ENCODE results near the gene DIPK1B. TPM values are rescaled to one million over a fixed set of nuclear protein-coding genes. Genes with fewer than 3 reads are reported as not detected.
"Not testable (repeated sequence)": the region's sequence is repeated elsewhere in the genome, so short reads cannot be mapped to it uniquely, and the experiment has no call there.

Gene DIPK1B
- total RNA-seq, 4 donors from 2014 or later: 7.1 to 13.5 (median 9.5) TPM

DNA sequence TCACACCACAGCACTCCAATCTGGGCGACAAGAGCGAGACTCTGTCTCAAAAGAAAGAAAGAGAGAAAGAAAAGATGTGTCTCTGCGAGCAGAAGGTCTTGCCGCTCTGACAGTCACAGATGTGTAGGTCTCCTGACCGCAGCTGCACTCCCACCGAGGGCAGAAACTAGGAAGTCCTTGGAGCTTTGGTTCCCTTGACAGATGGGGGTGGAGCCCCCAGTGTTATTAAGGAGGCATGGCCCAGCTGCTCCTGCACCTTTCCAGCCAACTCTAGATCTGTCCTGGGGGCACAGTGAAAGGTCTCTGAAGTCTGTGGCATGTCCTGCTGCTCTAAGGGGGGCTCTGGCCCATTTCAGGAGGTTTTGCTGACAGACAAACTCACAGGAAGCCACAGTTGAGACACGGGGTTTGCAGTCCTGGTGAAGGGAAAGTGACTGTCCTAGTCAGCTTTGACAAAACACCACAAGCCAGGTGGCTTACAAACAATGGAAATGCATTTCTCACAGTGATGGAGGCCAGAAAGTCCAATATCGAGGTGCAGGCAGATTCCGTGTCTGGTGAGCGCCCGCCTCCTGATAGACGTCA lies 9.0 kb upstream of the DIPK1B start:
- WGBS, 2 donors: 81 to 87% methylated on average over 12 of the region's 12 CpGs

DNA sequence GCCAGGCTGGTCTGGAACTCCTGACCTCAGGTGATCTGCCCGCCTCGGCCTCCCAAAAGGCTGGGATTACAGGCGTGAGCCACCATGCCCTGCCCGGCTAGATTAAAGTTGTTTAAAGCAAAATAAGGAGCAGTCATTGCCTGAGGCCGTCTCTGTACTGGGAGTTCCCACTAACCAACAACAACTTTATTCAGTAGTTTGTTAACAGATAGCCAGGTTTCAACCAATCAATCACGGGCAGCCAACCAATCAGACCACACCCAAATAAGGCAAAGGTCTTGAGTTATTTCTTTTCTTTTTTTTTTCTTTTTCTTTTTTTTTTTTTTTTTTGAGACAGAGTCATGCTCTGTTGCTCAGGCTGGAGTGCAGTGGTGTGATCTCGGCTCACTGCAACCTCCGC lies 7.6 kb upstream of the DIPK1B start:
- DNase-seq (ENCODE audit: low spot score in 2 of 2); intact Hi-C loops (cut with DNase I; ENCODE audit: low total_unique reads); H3K4me3 ChIP-seq (ENCODE audit: low read depth, poor library complexity, severe bottlenecking): not testable (repeated sequence)
- WGBS, 2 donors: 65 to 76% methylated on average over 8 of the region's 8 CpGs

More for the DNA sequence above, 9.0 kb upstream of the DIPK1B start:
- intact Hi-C loops (cut with DNase I; ENCODE audit: low total_unique reads): no loop called here
- H3K4me3 ChIP-seq (ENCODE audit: low read depth, poor library complexity, severe bottlenecking): no peak overlapping the region
- TF ChIP-seq, protein P1, sequence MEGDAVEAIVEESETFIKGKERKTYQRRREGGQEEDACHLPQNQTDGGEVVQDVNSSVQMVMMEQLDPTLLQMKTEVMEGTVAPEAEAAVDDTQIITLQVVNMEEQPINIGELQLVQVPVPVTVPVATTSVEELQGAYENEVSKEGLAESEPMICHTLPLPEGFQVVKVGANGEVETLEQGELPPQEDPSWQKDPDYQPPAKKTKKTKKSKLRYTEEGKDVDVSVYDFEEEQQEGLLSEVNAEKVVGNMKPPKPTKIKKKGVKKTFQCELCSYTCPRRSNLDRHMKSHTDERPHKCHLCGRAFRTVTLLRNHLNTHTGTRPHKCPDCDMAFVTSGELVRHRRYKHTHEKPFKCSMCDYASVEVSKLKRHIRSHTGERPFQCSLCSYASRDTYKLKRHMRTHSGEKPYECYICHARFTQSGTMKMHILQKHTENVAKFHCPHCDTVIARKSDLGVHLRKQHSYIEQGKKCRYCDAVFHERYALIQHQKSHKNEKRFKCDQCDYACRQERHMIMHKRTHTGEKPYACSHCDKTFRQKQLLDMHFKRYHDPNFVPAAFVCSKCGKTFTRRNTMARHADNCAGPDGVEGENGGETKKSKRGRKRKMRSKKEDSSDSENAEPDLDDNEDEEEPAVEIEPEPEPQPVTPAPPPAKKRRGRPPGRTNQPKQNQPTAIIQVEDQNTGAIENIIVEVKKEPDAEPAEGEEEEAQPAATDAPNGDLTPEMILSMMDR (IDR thresholded peaks at IDR 0.05): no peak
- no peak for TF ChIP-seq POLR2A (IDR thresholded peaks at IDR 0.05)
- DNase-seq (ENCODE audit: low spot score in 2 of 2): no peak

DNA sequence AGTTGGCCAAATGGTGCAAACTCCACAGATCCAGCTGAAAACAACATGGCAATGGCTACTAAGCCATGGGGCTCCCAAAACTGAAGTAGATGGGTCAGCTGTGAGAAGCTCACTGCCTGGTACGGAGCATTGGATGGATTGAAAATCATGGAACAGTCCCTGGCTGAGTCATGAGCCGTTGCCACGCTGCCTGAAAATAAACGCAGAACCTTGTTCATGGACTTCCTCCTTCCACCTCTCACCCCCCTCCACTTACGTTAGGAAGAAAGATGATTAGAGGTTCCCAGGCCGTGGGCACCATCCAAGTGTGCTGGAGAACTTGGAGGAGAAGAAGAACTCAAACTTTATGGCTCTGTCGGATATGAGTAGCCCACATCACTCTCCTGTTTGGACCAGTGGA lies 6.8 kb upstream of the DIPK1B start:
- 65 to 70% methylated on average over 7 of the region's 7 CpGs for WGBS, 2 donors
- TF ChIP-seq, protein P1 (IDR thresholded peaks at IDR 0.05): no peak
- TF ChIP-seq POLR2A (IDR thresholded peaks at IDR 0.05): no peak
- no peak for DNase-seq (ENCODE audit: low spot score in 2 of 2)
- no peak overlapping the region for H3K4me3 ChIP-seq (ENCODE audit: low read depth, poor library complexity, severe bottlenecking)
- intact Hi-C loops (cut with DNase I; ENCODE audit: low total_unique reads): no loop called here

DNA sequence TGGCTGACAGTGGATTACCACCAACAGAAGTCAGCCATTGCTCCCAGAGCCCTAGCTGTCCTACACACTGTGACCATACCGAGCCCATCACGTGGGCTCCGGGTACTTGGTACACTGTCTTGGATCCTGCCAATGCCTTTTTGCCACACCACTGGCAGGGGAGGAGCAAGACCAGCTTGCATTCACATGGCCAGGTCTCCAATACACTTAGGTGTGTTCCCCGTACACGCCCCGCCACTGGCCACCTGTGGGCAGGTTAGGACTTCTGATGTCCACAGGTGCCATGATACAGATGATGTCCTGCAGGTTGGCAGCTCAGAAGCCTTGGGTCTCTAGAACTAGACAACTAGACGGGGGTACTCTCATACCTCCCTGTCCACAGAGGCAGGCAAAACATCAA lies 5.4 kb upstream of the DIPK1B start:
- intact Hi-C loops (cut with DNase I; ENCODE audit: low total_unique reads): no loop called here
- WGBS, 2 donors: 90 to 93% methylated on average over 7 of the region's 7 CpGs
- no peak for DNase-seq (ENCODE audit: low spot score in 2 of 2)
- no peak for TF ChIP-seq POLR2A (IDR thresholded peaks at IDR 0.05)
- TF ChIP-seq, protein P1 (IDR thresholded peaks at IDR 0.05): no peak
- H3K4me3 ChIP-seq (ENCODE audit: low read depth, poor library complexity, severe bottlenecking): no peak overlapping the region

DNA sequence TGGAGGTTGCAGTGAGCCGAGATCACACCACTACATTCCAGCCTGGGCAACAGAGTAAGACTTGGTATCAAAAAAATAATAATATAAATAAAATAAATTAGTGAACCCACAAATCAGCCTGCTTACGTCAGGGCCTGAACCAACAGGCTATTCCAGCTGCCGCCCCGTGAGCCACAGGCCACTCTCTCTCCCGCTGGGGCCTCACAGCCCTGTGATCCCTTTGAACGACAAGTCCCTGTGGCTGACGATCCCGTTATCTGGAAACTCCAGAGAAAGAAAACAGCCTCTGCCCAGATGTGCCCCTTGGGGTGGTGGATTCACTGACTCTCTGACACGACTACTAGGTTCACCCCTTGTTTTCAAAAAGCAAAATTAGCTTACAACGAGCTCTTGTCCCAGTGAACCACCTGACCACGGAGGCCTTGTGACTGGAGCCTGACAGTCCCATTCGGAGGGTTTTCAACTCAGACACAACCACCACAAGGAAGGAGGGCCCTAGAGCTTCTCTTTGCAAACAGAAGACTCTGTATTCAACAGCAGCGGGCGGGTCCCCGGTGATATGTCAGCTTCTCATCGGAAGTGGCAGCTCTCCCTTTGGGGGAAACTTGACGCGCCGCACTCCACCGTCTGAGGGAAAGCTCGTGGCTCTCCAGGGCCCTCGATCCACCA lies 4.4 kb upstream of the DIPK1B start:
- TF ChIP-seq, protein P1 (IDR thresholded peaks at IDR 0.05): no peak
- TF ChIP-seq POLR2A (IDR thresholded peaks at IDR 0.05): no peak
- H3K4me3 ChIP-seq (ENCODE audit: low read depth, poor library complexity, severe bottlenecking): no peak overlapping the region
- intact Hi-C loops (cut with DNase I; ENCODE audit: low total_unique reads): no loop called here
- WGBS, 2 donors: 76 to 77% methylated on average over 22 of the region's 22 CpGs
- no peak for DNase-seq (ENCODE audit: low spot score in 2 of 2)

DNA sequence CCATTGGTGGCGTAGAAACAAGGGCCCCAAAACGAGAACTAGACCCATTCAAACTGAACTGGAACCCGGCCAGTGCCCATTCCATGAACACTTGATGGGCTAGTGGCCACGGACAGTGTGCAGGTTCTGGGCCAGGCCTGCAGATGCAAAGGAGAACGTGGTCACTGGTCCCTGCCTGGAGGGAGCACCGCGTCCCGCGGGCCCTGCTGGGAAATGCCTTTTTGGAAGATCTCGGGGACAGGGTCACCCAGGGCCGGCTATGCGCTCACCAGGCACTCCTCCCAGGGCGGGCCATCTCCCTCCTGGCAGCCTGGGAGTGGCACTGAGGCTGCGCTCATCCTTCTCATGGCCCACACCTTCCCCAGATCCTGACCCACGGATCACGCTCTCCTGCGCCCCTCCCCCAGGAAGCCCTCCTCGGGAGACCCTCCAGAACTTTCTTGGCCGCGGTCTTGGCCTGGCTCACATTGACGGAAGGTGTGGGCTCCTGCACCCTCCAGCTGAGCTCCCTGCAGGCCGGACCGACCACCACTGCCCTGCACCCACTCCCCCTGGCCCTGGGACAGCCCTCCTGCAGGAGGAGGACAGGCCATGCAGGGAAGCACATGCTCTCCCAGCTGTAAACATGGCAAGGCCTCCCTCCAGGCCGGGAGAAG lies 2.8 kb upstream of the DIPK1B start:
- no peak overlapping the region for H3K4me3 ChIP-seq (ENCODE audit: low read depth, poor library complexity, severe bottlenecking)
- DNase-seq (ENCODE audit: low spot score in 2 of 2): no peak
- 82% methylated on average over 24 of the region's 24 CpGs for WGBS, 2 donors
- TF ChIP-seq, protein P1 (IDR thresholded peaks at IDR 0.05): no peak
- TF ChIP-seq POLR2A (IDR thresholded peaks at IDR 0.05): no peak
- intact Hi-C loops (cut with DNase I; ENCODE audit: low total_unique reads): no loop called here
